HG02943 (cell line): ENCODE results near the gene IFNGR2.
A peak's percentile ranks its signal among the peaks of the same experiment; 100 is the strongest.
"Not testable (repeated sequence)": the region's sequence is repeated elsewhere in the genome, so short reads cannot be mapped to it uniquely, and the experiment has no call there.

Experiments used
- ATAC-seq: cut with Tn5 transposase; IDR thresholded peaks from one replicate; pipeline ENCODE4 v1.9.1; 2021; ENCODE audit warnings: mild to moderate bottlenecking, low read depth, moderate library complexity; ENCODE audit not compliant: unreplicated experiment

IFNGR2 gene, protein sequence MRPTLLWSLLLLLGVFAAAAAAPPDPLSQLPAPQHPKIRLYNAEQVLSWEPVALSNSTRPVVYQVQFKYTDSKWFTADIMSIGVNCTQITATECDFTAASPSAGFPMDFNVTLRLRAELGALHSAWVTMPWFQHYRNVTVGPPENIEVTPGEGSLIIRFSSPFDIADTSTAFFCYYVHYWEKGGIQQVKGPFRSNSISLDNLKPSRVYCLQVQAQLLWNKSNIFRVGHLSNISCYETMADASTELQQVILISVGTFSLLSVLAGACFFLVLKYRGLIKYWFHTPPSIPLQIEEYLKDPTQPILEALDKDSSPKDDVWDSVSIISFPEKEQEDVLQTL

DNA sequence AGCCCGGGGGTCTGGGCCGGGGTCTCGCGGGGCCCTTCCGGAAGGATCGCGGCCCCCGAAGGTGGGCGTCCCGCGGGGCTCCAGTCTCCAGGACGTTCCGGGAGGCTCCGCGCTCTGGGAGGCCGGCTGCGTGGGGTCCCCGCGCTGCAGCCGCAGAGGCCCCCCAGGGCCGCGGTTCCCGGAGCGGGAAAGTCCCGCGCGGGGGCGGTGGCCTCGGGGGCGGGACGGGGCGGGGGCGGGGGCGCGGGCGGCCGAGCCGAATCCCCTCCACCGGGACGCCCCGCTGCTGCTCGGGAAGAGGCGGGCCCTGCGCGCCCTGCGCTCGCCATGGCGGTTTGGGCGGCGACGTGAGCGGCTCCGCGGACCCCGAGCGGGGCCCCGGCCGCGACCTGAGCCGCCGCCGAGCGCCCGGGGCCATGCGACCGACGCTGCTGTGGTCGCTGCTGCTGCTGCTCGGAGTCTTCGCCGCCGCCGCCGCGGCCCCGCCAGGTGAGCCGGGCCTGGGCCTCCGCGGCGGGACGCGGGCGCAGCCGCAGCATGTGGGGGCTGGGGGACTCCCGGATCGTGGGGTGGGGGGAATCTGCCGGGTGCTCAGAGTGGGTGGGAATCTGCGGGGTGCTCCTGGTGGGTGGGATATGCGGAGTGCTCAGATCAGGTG lies at the start of gene IFNGR2:
TSS of gene IFNGR2 (plus strand) at position 286 of the 658 bp plus-strand sequence. CDS start at position 417, 131 bp downstream.
- no peak for ATAC-seq

DNA sequence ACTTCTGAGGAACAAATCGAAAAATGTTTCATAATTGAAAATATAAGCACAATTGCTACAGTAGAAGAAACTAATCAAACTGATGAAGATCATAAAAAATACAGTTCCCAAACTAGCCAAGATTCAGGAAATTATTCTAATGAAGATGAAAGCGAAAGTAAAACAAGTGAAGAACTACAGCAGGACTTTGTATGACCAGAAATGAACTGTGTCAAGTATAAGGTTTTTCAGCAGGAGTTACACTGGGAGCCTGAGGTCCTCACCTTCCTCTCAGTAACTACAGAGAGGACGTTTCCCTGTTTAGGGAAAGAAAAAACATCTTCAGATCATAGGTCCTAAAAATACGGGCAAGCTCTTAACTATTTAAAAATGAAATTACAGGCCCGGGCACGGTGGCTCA lies 47.9 kb upstream of the IFNGR2 start:
- ATAC-seq = no peak

DNA sequence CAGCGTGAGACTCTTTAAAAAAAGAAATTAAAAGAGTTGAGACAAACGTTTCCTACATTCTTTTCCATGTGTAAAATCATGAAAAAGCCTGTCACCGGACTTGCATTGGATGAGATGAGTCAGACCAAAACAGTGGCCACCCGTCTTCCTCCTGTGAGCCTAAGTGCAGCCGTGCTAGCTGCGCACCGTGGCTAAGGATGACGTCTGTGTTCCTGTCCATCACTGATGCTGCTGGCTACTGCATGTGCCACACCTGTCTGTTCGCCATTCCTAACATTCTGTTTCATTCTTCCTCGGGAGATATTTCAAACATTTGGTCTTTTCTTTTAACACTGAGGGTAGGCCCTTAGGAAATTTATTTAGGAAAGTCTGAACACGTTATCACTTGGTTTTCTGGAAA lies 47.2 kb upstream of the IFNGR2 start:
- ATAC-seq = no peak

- ATAC-seq = no peak
These were observed 46.0 kb upstream of the IFNGR2 start for GRCh38 chr21:33357177-33357576.

- no peak for ATAC-seq
These were observed 43.8 kb upstream of the IFNGR2 start for GRCh38 chr21:33359446-33359845.

DNA sequence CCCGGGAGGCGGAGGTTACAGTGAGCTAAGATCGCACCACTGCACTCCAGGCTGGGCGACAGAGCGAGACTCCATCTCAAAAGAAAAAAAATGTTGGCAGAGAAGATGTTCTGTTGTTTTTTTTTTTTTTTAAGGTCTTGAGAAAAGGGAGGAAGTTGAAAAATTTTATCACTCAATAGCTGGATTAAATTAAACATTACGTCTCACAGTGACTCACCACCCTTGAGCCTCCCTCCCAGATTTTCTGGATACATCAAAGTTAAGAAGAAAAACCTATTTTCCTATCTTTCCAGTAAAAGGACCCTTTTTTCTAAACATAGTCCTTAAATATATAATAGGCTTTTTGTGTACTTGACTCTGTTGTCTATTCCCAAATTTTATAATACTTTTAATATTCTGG lies 42.9 kb upstream of the IFNGR2 start:
- ATAC-seq = no peak

- ATAC-seq = peak; percentile 68
These were observed 42.2 kb upstream of the IFNGR2 start for GRCh38 chr21:33360881-33361602.

- ATAC-seq = no peak
These were observed 41.1 kb upstream of the IFNGR2 start for GRCh38 chr21:33362044-33362555.

GRCh38 chr21:33363911-33364609 lies 39.2 kb upstream of the IFNGR2 start:
- ATAC-seq = not testable (repeated sequence)

DNA sequence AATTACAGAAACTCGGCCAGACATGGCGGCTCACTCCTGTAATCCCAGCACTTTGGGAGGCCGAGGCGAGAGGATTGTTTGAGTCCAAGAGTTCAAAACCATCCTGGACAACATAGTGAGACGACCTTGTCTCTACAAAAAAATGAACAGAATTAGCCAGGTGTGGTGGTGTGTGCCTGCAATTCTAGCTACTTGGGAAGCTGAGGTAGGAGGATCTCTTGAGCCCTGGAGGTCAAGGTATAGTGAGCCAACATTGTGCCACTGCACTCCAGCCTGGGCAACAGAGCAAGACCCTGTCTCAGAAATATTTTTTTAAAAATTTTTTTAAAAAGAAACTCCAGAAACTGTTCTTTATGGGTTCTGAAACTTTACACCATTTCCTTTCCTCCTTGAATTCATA lies 38.4 kb upstream of the IFNGR2 start:
- no peak for ATAC-seq

DNA sequence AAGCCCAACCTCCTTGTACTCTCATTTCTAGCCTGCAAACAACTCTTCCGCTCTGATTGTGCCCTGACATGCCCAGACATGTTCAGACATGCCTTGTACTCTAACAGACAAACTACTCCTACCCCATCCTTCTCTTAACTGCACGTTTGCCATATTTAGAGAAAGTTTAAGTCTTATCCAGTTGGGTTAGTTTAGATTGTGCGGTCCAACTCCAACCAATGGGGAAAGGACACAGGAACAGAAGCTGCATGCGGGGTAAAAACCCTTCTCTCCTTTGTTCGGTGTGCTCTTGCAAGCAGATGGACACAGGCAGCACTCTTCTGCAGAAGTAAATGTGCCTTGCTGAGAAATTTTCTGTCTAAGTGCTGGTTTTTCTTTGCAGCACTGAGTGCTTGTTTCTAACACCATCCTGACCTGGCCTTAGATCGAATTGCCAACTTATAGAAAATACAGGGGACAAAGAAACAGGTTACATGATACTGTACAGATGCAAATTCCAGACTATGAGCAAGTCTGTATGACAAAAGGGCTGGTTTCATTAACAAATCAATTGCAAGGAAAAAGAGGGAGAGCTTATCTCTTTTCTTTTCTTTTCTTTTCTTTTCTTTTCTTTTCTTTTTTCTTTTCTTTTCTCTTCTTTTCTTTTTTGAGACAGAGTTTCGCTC lies 35.8 kb upstream of the IFNGR2 start:
- no peak for ATAC-seq

DNA sequence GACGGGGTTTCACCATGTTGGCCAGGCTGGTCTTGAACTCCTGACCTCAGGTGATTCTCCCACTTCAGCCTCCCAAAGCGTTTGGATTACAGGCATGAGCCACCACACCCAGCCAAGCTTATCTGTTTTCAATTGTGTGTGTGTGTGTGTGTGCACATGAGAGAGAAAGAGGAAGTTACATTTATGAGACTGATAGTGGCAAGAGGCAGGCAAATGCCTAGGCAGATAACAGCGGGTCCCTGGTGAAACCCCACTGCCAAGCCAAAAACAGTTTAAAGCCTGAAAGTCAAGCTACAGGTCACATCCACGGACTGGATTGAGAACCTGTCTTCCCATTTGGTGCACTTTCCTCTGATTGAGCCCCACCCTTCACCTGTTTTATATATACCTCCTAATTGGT lies 35.1 kb upstream of the IFNGR2 start:
- no peak for ATAC-seq

DNA sequence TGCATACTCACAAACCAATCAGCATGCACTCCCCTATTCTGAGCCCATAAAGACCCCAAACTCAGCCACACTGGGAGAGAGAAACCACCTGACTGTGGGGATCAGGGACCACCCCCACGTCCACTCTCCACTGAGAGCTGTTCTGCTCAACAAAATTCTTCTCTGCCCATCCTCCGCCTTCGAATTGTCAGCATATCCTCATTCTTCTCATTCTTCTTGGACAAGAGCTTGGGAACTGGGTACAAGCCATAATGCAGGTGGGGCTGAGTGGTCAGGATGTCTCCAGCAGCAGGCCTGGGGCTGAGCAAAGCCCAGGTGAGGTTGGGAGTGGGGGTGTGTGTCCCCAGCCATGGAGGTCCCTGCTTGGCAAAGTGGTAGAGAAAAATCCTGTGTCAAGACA lies 34.6 kb upstream of the IFNGR2 start:
- no peak for ATAC-seq

GRCh38 chr21:33369586-33369985 lies 33.6 kb upstream of the IFNGR2 start:
- ATAC-seq = no peak

DNA sequence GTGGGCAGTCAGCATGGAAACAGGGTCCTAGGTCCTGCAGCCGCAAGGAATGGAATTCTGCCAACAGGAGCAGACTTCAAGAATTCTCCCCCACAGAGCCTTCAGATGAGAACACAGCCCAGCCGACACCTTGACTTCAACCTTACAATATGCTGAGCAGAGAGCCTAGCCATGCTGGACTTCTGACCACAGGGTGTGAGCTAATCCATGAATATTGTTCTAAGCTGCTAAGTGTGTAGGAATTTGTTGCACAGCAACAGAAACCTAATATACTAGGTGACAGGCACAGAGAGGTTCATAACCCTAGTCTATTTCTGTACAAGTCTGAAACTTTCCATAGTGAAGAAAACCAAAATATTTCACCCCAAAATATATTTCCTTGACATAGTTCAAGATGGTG lies 32.9 kb upstream of the IFNGR2 start:
- no peak for ATAC-seq

DNA sequence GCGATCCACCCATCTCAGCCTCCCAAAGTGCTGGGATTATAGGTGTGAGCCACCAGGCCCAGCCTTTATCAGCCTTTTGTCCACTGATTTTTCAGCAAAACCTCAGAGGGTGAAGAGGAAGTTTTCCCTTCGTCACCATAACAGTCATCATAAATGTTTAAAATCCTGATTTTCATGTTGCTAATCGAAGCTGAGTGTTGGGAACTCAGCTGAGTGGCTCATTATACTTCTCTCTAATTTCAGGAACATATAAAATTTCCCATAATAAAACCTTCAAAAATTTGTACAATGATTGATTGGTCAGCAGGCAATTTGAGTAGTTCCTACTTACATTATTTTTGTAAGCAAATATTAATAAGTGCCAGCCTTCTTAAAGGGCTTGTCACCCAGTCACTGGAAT lies 31.8 kb upstream of the IFNGR2 start:
- ATAC-seq = no peak

DNA sequence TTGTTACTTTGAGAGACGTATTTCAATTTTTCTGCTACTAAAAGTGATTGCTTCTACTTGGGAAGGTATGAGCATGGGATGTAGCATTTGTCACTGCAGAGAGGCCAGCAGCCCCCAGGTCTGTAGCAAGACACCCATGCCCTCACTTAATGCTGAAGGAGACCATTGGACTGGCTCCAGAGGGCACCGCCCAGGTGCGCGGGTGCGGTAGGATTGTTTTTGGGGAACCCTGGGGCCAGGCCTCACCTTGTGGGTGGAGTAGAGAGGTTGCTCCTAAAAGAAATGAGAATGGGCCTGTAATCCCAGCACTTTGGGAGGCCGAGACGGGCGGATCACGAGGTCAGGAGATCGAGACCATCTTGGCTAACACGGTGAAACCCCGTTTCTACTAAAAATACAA lies 30.6 kb upstream of the IFNGR2 start:
- ATAC-seq = no peak

GRCh38 chr21:33373451-33373850 lies 29.8 kb upstream of the IFNGR2 start:
- ATAC-seq = no peak

GRCh38 chr21:33374080-33374449 lies 29.1 kb upstream of the IFNGR2 start:
- no peak for ATAC-seq

- ATAC-seq = no peak
These were observed 28.6 kb upstream of the IFNGR2 start for GRCh38 chr21:33374450-33375096.
